ENCODE data around the gene ARSI.

The ARSI gene

DNA sequence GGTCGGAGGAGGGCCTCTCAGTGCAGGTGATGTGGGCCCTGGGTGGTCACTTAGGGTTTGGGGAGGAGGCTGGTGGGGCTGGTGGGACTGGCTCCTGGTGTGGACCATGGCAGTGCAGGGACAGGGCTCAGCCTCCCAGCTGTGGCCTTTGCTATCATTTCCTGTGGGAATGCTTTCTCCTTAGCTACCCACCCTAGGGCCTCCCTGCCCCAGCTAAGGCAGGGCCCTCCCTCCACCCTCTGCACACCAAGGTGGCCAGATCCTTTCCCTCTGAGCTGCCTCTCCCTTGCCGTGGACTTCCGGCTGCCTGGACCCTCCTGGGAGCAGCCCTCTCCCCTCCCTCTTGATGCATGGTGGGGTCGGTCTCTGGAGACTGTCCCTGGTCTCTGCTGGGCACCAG, 22.7 kb upstream of the ARSI start:
- no peak for DNase-seq

DNA sequence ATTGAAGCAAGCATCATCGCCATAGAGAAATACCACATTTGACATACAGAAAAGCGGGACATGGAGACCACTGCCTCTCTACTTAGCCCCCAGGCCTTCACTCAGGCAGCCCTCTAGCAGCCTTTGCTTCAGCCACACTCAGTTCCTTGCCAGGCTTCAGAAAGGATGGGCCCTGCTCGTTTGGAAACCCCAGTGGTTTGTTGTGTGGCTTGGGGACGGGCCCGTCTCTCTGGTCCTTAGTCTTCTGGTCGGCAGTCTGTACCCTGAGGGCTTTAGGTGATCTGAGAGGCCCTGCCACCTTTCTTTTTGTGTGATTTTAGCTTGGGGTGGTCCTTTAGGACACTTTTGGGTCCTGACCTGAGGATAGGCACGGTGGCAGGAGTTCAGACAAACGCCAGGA, 21.1 kb upstream of the ARSI start:
- no peak for DNase-seq

DNA sequence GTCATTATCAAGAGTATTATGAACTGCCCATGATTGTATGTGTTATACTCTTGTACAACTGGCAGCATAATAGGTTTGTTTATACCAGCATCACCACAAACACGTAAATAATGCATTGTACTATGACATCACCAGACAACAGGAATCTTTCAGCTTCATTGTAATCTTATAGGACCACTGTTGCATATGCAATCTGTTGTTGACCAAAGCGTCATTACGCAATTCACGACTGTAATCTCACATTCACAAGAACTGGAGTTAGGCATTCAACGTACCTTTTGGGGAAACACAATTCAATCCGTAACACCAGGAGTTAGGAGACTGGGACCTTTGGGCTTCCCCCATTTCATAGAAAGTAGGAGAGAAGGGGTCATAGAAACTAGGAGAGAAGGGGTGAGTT, 20.4 kb upstream of the ARSI start:
- no peak for DNase-seq

DNA sequence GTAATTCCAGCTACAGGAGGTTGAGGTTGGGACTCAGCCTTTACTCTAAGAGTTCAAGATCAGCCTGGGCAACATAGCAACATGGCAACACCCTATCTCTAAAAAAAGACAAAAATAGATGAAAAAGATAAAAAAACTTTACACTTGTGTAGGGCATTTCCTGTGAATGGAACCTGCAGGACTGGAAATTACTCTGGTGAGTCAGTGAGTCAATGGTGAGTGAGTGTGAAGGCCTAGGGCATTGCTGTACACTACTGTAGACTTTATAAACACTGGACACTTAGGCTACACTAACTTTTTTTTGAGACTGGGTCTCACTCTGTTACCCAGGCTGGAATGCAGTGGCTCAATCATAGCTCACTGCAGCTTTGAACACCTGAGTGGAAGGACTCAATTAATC, 19.5 kb upstream of the ARSI start:
- no peak for DNase-seq

DNA sequence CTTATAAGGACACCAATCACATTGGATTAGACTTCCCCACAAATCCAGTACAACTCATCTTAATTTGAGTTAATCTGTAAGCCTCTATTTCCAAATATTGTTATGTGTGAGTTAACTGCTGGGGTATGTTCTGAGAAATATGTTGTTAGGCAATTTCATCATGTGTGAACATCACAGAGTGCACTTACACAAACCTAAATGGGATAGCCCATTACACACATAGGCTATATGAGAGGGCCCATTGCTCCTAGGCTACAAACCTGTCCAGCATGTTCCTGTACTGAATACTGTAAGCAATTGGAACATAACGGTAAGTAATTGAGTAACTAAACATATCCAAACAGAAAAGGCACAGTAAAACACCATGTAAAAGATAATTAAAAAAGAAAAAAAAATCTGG, 19.1 kb upstream of the ARSI start:
- no peak for DNase-seq

DNA sequence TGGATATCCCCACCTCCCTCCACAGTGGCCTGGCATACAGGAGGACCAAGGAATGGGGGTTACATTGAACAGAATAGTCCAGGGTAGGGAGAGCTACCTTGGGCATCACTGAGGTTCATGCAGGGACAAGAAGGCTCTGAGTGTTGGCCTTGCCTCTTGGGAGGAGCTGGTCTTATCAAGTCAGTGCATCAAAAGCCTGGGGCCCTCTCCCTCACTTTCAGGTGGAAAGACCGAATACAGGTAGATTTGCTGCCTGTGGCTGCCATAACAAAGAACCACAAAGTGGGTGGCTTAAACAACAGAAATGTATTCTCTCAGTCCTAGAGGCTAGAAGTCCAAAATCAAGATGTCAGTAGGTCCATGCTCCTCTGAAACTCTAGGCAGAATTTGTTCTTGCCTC, 18.5 kb upstream of the ARSI start:
- DNase-seq = no peak

DNA sequence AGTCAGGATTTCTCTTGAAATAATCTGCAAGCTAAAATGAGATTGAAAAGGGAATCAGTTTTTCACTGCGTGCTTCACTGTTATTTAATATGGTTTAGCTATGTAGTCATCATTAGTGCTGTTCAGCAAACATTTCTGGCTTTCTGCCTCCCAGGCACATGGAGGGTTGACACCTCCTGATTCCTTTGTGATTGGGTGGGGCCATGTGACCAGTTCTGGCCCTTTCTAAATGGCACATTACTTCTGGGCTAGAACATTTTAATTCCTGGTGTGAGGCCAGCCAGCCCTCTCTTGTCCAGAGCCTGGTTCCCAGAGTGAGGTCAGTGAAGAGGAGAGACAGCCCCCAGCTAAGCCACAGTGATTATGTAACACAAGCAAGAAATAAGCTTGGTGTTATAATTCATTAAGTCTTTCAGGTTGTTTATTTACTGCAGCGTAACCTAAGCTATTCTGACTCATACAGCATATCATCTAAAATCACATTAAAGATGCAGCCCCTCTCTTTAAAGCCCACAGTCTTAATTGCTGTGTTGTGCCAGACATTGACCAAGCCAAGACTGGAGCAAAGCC, 17.4 kb upstream of the ARSI start:
- no peak for DNase-seq

DNA sequence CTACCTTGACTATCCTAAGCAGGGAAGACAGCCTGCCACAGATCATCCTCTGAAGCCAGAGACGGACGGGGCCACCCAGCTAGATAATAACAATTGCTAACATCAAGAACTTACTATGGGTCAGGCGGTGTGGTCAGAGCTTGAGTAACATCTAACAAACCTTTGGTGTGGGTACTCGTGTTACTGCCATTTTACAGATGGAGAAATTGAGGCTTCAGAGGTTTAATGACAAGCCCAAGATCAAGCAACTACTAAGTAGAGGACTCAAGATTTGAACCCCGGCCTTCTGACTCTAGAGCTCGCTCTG, 16.7 kb upstream of the ARSI start:
- DNase-seq = no peak

DNA sequence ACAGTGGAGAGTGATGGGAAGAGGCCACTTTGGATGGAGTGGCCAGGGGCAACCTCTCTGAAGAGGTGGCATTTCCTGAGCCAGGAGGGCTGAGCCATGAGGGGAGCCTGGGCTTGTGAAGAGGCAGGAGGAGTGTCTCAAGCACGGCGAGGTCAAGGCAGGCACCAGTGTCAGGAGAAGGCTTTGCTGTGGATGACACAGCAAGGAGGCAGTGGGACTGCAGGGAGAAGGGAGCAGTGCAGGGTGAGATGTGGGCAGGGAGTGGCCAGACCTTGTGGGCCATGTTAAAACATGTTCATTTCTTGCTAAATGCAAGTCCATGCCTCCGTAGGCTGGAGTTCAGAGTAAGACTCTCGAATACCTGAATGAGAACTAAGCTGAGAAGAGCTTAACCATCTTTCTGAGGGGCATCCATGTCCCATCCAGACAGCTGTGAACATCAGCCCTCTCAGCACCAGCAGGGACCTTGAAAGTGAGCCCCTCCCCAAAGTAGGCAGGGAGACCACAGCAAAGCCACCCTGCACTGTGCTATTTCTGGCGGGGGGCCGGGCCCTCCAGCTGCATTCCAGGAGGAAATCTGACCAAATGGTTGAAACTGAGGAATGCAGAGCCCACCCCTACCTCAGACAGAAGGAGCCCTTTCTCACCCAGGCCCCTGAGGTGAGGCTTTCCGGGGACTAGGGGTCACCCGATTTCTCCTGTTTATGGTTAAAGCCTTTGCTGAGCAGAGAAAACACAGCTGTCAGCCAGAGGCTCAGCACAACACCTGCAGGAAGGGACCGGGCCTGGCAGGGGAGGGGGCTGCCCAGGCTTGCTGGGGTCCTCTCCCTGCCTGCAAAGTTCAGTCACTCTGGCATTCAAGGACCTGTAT, 16.1 kb upstream of the ARSI start:
- no peak for DNase-seq

DNA sequence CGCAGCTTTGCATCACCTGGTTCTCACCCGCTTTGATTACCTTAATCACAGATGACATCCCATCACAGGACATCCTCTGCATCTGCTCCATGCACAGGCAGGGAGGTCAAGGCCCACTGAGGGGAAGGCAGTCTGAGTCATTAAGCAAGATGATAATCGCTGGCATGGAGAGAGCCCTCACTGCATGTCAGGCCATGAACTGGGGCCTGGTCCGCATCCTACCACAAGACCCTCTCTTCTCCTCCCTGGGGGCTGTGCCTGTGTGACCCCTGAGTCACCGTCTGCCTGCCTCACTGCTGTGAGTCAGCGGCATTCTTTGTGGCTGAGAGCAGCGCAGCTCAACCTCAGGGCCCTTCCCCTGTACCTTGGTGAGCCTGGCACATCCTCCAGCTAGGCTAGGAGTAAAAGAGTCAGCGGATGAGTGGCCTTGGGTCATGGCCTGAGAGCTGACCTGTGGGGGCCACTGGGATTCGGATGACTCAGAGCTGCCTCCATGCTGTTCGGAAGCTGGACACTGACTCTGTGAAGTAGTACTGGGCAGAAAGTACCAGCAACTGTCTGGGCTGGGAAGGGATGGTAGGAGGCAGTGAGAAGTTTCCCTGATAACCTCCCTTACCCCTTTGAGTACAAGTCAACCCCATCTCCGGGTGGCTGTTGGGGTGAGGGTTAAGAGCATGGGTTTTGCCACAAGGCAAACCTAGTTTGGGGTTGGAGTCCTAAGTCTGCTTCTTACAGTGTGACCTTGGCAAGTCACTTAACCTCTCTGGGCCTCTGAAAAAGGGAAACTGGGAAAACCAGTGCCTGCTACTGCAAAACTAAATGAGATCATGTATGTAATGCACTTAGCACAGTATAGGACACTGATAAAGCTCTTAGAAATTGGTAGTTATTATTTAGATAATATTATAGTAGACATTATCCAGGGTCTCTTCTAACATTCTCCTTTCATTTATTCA, 14.6 kb upstream of the ARSI start:
- no peak for DNase-seq

DNA sequence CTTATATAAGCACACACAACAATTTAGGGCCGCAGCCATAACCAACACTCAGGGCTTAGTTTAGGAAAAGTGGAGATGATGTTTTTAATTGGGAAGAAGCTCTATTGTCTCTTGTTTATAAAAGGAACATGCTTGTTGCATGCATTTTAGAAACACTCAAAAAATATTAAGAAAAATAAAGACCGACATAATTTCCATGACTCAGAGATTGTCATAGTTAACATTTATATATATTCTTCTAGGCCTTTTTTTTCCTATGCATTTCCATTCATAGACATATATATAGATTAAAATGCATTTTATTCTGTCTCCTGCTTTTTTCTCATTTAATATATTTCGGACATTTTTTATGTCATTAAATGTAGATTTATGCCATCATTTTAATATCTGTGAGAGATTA, 13.6 kb upstream of the ARSI start:
- DNase-seq = no peak

DNA sequence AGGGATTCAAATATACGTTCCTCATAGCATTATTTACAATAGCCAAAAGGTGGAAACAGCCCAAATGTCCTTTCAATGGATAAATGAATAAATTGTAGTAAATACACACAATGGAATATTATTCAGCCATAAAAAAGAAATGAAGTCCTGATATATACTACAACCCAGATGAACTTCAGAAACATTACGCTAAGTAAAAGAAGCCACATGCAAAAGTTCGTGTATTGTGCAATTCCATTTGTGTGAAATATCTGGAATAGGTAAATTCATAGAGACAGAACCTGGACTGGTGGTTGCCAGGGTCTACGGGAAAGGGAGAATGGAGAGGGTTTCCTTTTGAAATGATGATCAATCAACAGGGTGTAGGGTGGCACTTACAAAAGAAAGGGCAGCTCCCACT, 12.5 kb upstream of the ARSI start:
- DNase-seq = no peak

DNA sequence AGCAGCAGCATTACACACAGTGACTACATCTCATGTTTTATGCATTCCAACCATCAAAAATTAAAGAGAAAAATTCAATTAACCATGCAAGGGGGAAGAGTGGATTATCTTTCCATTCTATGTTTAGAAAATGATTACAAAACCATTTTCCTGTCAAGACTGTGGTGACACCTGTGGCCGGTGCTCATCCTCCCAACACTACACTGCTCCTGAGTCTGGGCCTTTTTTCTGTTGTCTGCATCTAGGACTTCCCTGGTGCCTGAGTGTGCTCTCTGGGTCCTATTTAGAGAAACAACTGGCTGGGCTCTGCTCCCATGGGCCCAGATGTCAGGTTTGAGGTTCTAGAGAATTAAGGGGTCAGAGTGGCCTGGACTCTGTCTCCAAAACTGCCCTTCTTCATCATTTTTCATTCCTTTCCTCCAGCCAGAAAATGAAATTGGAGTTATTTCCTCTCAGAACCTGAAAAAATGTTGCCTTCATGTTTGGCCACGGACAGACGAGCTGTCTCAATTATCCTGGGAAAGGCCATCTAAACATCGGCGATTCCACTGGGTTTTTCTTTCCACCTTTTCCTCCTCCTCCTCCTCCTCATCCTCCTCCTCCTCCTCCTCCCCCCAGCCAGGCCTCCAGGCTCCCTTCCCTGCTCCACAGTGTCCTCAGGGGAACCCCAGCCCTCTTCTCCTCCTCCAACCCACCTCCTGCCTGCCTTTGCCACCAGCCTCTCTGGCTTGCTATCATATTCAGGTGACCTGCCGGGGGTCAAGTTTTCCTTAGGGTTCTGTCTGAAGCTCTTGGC, 11.4 kb upstream of the ARSI start:
- DNase-seq = no peak

DNA sequence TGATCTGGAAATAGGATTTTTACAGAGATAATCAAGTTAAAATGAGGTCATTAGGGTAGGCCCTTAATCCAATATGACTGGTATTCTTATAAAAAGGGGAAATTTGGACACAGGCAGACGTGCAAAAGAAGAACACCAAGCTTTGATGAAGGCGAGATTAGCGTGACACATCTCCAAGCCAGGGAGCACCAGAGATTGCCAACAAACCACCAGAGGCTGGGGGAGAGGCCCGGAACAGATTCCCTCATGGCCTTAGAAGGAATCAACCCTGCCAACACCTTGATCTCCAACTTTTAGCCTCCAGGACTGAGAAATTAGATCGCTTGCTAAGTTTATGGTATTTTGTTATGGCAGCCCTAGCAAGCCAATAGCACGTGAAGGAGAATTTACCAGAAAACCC, 10.8 kb upstream of the ARSI start:
- DNase-seq = no peak

DNA sequence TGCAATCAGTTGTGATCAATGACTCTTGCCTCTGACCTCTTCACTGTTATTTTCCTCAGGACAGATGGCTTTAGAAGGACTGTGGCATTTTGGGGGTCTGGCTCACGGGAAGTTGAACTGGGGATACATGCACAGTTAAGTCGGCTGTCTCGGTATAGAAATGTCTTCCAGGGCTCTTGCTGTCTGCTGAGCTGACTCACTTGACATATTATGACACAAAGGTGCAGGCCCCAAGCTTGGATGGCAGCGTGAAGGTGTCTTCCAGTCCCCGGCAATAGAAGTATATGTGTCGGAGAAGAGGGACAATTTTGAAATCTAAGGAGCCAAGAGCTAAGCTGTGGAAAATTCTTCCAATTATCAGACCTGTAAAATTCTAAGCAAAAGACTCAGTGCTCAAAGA, 9.8 kb upstream of the ARSI start:
- DNase-seq = no peak

DNA sequence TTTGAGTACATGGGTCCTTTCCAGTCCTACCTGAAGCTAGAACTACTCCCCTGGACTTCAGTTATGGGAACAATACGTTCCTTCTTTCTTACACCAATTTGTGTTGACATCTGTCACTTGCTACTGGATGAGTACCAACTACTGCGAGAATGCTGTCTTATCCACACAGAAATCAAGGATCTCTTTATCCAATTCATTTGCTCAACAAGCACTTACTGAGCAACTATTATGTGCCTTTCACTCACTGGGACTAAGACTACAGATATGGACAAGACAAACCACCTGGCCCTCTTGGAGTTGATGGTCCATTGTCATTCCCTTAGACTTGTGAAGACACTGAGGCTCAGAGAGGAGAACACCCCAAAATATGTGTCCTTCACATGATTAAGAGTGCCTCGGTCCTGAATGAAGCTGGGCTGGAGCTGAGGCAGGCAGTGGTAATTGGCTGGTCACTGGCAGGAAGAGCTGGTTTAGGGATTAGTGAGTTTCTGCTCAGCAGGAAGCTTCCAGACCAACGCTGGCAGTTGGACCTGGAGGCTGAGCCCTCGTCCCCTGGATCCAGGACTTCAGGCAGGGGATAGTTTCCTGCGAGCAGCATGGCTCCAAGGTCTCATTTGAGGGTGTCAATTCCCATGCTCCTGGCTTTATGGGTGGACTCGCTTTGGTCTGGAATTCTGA, 8.4 kb upstream of the ARSI start:
- DNase-seq = no peak

DNA sequence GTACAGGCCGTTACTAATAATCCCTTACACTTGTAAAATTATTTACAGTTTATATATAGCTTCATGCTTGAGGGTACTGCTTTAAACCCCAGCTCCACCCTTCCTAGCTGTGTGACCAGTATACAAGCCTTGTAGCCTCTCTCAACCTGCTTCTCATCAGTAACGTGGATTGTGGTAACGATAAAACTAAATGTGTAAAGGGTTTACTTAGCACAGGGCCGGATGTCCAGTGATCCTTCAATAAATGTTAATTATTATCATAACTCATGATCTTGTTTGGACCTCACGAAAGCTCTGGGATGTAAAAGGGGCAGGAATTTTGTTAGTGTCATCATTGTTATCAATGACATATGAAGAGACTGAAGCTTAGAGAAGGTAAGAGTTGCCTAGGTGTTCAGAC, 7.5 kb upstream of the ARSI start:
- DNase-seq = no peak

DNA sequence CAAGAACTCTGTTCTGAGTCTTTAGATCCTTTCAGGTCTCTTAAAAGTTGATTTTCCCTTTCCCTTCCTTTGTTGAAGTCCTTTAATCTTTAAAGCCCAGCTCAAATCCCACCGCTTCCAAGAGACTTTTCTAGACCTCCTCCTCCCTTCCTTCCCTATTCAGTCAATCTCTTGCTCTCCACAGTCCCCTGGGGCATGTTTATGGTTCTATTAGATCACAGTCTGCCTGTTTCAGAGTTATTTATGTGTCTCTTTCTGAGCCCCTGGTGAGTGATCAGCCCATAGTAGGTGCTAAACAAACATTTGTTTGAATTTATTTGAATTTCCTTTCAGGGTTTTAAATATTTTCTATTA, 7.2 kb upstream of the ARSI start:
- DNase-seq = no peak

DNA sequence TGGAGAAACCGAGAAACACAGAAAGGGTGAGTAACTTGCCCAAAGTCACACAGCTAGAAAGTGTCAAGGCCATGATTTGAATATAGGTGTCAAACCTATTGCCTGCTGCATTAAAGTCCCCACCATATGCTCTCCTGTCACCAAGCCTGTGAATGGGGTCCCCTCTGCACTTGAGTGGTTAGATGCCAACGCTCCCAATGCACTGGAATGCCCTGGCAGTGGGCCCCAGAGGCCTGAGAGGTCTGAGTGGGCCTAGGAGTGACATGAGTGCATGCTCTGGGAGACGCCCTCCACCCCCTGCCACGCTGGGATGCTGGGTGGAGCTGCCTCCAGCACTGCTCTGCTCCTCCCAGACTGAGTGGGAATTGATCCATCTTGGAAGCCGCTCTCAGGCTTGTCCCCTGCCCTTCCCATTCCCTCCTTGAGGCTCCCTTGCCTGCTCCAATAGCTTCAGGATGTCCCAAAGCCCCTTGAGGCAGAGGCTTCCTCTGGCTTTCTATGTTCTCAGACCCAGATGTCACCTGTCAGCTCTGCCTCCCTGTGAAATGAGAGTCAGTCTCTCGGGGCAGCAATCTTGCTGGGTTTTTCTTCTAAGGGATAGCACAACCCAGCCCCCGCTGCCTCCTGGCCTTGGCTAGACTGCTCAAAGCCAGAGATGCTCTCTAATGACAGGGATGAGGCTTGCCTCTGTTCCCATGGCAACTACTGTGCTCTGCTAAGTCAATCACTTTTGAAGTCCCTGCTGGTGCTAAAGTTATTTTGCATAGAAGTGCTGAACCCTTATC, 6.6 kb upstream of the ARSI start:
- no peak for DNase-seq

DNA sequence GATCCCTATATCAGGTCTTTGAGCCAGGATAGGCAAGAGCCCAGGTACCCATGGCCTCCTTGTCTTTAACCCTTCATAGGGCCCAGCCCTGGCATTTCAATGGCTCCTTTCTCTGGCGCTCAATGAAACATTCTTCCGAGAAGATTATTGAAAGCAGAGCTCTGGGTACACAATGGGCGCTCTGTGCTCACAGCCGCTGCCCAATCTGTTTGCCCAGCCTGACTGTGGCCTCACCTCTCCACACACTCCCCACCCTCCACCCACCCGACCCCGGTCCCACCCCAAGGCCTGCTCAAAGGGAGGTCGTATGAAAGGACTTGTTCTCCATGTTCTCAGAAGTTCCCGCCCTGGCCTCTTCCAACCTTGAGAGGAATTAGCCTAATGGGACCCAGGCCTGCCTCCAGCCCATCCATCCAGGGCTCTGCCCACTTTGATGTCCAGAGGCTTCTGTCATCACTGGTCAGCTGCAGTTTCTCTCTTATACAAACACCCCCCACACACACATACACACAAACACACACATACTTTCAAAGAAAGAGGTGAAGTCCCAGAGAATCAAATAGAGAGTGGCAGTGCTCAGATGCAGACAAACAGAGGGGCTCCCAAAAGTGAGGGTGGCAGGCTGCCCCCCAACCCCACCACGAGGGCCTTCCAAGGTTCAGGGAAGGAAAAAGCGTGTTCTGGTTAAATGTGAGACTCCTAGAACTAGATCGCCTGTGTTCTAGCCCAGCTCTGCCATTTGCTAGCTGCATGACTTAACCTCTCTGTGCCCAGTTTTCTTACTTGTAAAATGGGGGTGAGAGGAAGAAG, 5.1 kb upstream of the ARSI start:
- DNase-seq = no peak

DNA sequence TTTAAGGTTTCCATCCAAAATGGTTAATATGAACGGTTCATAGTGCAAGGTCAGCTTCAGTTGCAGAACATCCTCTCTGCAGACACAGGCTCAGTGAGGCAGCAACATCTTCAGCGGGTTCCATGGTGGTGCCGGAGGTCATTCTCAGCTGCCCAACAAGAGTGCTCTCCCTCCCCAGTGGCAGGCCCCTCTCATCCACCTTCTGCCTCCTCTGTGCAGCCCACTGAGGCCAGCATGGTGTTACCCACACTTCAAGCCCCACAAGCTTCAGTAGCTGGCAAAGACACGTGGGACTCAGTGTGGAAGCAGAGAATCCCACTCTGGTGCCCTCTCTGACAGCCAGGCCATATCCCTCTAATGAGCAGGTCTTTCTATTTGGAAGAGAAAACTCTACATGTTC, 4.1 kb upstream of the ARSI start:
- no peak for DNase-seq
